Medulla oblongata (tissue), 1 donor: Measurements from ENCODE around the gene ANXA6.

ENCODE experiments used
- DNase-seq: peaks from one replicate; pipeline ENCODE4 v3.0.0-alpha.2; 2015; ENCODE audit errors: extremely low spot score

Gene ANXA6

DNA sequence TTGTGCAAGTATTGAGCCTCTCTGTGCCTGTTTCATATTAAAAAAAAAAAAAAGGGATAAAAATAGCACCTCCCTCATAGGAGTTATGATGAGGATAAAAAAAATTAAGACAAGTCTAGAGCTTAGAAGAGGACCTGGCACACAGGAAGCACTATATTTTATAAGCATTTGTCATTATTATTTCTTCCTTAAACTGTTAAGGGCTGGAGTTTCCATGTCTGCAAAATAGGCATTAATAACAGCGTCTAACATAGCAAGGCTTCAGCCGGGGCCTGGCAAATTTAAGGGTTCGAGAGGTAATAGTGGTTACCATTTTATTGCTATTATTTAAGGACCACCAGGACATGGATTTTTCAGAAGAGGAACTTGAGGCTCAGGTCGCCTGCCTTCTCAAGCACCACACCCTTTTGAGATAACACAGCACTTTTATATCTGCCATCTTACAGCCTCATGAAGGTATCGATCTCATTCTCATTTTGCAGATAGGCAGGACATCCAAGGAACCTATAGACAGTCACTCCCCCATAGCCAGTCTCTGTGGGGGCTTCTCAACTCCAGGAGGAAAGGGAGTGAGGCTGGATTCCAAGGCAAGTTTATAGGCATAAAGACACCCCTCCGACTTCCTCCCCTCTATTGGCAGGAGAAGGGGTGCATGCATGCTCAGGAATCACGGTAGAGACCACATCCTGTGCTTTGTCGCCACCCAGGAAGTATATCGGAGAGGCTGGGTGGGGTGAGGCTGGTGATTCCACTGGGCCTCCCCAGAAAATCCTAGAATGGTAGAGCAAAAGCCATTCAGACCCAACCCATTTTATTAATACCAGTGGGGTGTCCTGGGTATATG lies 2.4 kb downstream of the ANXA6 start:
- no peak for DNase-seq

GRCh38 chr5:151153766-151154272 lies 3.8 kb downstream of the ANXA6 start:
- no peak for DNase-seq

GRCh38 chr5:151153300-151153699 lies 4.3 kb downstream of the ANXA6 start:
- DNase-seq, result no peak

GRCh38 chr5:151151793-151152192 lies 5.8 kb downstream of the ANXA6 start:
- DNase-seq, result peak; percentile 60

- no peak for DNase-seq
These were observed 6.3 kb downstream of the ANXA6 start for GRCh38 chr5:151151263-151151660.

DNA sequence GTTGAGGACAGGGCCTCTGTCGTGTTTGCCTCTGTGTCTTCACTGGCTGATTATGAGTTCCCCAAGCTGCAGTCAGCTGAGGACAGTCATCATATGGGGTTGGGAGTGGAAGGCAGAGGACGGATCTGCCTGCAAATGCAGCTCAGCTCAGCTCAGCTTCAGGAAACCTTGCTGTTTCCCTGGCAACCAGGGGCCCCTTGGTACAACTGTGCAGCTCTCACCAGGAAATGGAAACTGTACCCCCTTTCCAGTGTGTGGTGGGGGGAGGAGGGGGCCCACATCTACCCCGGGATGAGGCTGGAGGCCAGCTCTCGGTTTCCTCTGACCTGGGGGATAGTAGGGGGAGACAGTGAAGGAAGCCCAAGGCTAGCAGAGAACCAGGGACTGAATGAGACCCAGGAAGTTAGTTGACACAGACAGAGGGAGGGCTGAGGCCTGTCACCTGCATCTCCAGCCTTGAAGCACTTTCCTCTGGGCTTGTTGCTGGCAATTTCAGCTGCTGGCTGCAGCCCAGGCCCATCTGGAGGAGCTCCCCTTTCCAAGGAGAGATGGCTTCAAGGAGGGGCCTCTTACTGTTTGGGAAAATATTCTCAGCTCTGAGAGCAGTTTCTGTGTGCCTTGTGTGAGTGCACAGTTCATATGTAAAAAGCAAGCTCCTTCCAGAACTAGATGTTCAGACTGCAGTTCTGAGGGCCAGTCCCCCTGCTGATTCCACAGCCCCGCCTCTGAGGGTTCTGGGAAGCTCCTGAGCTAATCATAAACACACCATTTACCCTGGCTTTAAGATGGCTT lies 6.9 kb downstream of the ANXA6 start:
- DNase-seq, result peak; percentile 47

GRCh38 chr5:151148583-151148982 lies 9.0 kb downstream of the ANXA6 start:
- no peak for DNase-seq

GRCh38 chr5:151147033-151147432 lies 10.5 kb downstream of the ANXA6 start:
- DNase-seq, result no peak

- DNase-seq, result no peak
These were observed 11.5 kb downstream of the ANXA6 start for GRCh38 chr5:151146061-151146460.

DNA sequence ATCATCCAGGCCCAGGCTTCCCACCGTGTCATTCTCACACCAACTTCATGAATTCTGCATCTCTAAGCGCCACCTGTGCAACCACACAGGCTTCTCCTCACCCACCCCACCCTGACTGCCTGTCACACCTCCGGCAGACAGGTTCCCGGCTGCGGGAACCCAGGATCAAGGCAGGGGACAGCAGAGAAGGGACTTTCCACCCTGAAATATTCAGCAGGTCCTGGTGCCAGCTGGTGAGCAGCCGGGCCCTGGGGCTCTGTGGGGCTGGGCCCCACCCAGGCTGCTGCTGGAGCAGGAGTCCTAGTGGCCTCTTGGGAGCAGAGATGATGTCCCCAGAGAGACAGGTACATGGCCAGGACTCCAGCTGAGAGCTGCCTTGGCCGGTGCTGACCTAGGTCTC lies 12.7 kb downstream of the ANXA6 start:
- DNase-seq, result no peak

DNA sequence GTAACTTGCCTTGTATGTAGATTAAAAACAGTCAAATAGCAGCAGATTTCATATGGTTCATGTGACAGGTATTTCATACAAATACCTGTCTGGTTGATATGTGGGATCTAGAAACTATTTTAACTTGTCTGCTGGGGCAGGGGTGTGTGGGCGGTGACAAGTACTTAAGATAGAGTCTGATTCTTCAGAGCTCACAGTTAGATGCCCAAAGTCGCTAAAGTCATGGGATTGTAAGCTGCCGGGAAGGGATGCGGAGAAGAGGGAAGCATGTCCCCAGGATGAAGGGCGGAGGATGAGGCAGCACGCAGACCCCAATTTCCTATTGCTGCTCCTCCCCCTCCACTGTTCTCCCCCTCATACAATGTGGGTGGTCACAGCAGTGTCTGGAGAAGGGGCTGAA lies 13.3 kb downstream of the ANXA6 start:
- no peak for DNase-seq

DNA sequence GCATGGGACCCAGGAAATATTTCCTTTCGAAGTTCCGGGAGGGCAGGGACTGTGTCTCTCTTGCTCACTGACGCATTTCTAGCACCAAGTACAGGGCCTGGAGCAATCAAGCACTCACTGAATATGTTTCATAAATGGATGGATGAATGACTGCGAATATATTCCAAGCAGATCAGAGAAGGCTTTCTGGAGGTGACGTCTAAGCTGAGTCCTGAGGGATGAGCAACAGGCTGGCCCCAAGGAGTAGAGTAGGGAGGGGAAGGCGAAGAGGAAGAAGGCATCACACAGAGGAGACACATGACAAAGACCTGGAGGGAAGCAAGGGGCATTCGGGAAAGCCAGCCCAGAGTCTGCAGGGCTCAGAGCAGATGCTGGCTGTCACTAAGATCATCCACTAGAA lies 13.9 kb downstream of the ANXA6 start:
- no peak for DNase-seq

DNA sequence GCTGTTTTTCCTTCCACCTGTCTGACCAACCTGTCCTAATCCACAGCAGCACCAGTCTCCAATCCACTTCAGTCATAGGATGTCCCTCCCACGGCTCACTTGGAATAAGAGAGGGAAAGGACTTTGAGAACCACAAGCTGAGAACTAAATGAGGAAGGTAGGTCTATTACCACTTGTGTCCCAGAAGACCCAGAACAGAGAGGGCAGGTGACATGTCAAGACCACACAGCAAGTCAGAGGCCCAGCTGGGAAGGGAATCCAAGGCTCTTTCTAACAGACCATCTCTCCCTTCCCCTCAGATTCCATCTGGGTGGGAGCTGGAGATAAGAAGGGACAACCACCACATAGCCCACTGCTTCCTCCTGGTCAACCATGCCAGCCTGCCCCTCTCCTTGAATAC lies 14.6 kb downstream of the ANXA6 start:
- no peak for DNase-seq

- no peak for DNase-seq
These were observed 16.0 kb downstream of the ANXA6 start for GRCh38 chr5:151141535-151141934.

DNA sequence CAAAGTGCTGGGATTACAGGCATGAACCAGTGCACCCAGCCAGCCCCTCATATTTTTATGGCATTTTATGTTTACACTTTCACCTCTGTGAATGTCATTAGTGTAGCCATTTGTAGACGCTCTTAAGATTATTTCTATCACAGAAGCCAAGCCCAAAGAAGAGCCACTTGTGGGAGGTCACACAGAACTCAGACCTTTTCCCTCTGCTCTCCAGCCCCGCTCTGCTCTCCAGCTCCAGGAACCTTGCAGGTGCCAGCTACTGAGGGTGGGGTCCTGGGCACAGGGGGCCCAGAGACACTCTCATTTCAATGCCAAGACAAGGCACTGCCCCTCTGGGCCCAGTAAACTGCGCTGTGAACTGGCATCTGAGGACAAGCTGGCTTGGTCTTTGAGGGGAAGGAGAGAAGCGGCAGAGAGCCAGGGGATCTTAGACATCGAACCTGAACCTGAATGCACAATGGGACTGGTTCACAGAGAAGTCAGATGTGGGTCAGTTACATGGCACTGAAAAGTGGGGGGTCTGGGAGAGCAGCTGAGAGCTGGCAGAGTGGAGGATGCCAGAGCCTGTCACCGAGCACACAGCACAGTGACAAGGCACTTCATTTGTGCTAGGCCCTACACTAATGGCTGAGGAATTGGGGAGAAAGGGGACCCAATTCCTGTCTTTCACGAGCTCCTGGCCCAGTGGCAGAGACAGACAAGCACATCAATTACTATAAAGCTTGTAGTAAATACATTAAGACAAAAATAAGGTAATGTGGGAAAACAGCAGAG lies 16.7 kb downstream of the ANXA6 start:
- DNase-seq, result peak; percentile 72

- DNase-seq, result no peak
These were observed 17.9 kb downstream of the ANXA6 start for GRCh38 chr5:151139646-151140045.

- DNase-seq, result no peak
These were observed 18.6 kb downstream of the ANXA6 start for GRCh38 chr5:151139015-151139414.

GRCh38 chr5:151138114-151138513 lies 19.5 kb downstream of the ANXA6 start:
- no peak for DNase-seq

DNA sequence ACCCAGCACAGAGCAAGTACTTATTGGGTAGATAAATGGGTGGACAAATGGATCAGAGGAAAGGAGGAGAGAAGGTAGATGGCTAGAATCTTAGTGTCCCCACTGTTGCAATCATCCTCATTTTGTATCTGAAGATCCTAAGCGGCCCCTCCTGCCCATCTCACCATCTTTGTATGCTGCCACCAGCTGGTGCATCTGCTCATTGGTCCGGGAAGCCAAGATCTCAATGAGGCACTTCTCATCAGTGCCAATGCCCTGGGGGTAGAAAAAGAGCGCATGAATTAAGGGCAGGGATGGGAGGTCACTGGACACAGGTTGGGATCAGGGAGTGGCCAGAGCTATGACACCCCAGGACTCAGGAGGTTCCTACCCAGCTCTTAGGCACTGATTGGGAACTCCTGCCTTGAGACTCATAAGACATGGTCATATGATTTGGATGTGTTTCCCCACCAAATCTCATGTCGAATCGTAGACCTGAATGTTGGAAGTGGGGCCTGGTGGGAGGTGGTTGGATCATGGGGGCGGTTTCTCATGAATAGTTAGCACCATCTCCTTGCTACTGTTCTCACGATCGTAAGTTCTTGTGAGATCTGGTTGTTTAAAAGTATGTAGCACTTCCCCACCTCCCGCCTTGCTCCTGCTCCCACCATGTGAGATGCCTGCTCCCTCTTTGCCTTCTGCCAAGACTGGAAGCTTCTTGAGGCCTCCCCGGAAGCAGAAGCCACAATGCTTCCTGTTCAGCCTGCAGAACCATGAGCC lies 20.3 kb downstream of the ANXA6 start:
- no peak for DNase-seq

- DNase-seq, result no peak
These were observed 23.4 kb downstream of the ANXA6 start for GRCh38 chr5:151134228-151134627.

- DNase-seq, result peak; percentile 81
These were observed 24.6 kb downstream of the ANXA6 start for GRCh38 chr5:151132963-151133362.
